HG02840 (cell line): ENCODE data around the gene PDE11A.

Experiments used
- ATAC-seq: cut with Tn5 transposase; IDR thresholded peaks from one replicate; pipeline ENCODE4 v1.9.1; 2021; ENCODE audit warnings: mild to moderate bottlenecking, moderate library complexity, moderate number of reproducible peaks; ENCODE audit not compliant: unreplicated experiment, low FRiP score

PDE11A gene

DNA sequence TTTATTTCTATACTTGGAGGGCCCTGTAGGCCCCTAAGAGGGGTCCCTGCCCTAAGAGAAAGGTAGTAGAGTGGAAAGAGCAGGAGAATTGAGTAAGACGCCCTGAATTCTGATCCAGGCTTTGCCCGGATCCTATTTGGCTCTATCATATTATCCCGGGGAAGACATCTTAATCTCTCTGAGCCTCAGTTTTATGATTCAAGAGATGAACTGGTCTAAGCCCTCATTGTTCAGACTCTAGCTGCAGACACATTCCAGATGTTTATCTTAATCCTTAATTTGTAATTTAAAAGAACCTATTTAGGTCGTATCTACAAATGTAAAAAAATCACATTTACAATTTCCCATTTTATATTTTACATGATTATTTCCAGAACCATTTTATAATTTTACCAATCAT lies 459.9 kb downstream of the PDE11A start:
- no peak for ATAC-seq

GRCh38 chr2:177611310-177611886 lies 461.2 kb downstream of the PDE11A start:
- no peak for ATAC-seq

- ATAC-seq = no peak
These were observed 461.8 kb downstream of the PDE11A start for GRCh38 chr2:177610813-177611212.

DNA sequence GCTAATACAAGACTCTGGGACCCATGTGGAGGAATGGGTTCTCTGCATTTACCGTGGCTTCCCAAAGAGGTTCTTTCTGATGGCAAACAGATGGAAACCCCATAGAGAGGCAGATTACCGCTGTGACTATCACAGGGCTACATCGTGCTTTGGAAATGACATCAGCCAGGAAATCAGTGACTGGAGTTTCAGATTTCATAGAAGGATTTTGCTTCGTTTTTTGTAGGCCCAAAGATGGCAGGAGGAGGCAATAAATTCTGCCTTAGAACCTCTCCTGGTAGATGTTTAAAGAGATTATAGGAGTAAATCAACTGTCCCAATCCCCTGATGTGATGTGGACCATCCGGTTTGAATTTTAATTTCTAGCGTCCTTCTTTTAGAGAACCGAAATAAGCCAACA lies 465.9 kb downstream of the PDE11A start:
- ATAC-seq = no peak

- ATAC-seq = no peak
These were observed 468.1 kb downstream of the PDE11A start for GRCh38 chr2:177604271-177605065.

DNA sequence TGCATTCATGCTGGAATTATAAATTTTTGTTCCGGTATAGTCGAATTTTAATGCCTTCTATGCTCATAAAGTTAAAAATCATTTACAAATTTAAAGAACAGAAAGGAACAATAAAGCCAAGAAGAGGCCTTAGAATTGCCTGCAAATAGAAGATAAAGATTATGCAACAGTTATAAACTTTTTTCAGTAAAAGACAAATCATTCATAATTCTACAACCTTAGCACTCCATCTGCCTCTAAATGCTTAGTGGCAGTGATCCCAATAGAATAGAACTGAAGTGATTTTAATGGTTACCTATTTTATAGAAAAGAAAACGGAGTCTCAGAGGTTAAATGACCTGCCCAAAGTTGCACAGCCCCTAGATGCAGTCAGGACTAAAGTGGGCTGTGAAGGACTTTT lies 468.8 kb downstream of the PDE11A start:
- no peak for ATAC-seq

- no peak for ATAC-seq
These were observed 469.4 kb downstream of the PDE11A start for GRCh38 chr2:177603181-177603580.

DNA sequence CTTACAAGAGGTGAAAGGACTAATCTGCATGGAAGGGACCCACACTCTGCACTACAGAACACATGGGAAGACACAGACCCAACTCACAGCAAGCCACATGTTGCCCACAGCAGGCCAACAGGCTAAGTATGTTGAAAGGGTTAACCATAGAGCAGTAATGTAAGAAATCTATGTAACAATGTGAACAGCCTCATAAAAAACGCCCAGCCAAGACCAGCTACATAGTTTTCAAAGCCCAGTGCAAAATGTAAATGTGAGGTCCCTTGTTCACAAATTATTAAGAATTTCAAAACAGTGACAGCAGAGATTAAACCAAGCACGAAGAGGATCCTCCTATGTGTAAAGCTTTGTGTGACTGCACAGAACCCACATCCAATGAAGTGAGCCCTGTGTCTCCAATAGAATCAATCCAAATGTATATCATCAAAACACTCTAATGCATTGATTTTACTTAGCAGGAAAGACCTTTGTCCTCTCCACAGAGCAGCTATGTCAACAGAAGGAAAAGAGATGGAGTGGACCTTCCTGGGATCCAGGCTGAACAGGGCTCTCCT lies 469.9 kb downstream of the PDE11A start:
- ATAC-seq = no peak

DNA sequence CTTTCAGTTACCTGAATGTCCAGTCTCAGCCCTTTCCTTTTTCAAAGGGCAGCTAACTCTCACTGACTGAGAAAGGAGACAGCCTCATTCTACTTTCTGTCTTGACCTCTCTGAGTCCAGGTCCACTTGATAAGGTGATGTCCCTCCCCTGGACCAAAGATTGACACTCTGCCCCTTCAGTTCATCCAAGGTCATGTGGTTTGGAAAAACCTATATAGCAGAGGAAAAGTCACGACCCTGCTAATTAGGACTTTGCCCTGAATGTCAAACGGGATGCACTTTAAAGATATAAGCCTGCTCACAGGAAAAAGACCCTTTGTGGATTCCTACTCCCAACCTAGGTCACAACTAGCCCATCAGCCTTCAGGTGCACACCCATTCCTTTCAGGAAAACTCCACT lies 471.7 kb downstream of the PDE11A start:
- no peak for ATAC-seq

DNA sequence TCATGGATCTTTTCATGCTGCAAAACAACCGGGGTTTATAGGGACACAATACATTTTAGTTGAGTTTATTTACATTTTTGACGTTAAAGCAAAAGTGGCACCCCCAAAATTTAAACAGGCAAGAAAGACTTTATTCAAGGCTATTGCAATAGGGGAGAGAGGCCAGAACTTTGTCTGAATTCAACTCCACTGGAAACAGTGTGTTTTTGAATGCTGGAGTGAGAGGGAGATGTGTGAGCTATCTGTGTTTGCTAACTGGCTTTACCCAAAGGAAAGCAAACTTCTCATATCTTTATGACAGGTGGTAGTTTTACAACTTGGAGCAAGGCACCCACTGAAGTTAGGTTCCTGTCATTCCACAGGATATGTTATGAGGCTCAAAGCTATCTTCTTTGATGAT lies 472.6 kb downstream of the PDE11A start:
- no peak for ATAC-seq

DNA sequence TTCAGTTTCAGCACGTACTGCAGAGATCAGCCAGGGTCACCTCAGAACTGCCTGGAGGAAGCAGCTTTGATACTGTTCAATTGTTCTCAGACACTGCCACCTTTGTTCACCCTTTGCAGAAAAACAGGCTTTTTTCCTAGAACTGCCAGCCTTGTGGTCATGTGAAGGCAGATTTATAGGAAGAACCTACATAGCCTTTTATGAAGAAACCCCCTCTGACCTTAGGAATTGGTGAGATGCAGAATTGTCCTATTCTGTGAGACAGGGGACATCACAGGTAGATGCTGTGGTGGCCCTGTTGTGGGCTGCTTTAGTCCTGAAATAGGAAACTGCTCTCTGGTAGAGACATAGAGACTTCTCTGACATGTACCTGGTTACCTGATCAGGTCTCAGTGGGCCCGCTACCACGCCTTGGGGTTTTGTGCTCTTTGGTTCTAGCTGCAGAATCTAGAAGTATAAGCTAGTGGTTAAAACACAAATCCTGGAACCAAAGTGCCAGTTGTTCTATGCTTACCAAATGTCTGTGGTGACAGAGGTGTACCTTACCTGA lies 473.4 kb downstream of the PDE11A start:
- no peak for ATAC-seq

GRCh38 chr2:177598326-177599138 lies 474.0 kb downstream of the PDE11A start:
- ATAC-seq = no peak

GRCh38 chr2:177597759-177598158 lies 474.8 kb downstream of the PDE11A start:
- no peak for ATAC-seq

GRCh38 chr2:177596866-177597265 lies 475.7 kb downstream of the PDE11A start:
- no peak for ATAC-seq

DNA sequence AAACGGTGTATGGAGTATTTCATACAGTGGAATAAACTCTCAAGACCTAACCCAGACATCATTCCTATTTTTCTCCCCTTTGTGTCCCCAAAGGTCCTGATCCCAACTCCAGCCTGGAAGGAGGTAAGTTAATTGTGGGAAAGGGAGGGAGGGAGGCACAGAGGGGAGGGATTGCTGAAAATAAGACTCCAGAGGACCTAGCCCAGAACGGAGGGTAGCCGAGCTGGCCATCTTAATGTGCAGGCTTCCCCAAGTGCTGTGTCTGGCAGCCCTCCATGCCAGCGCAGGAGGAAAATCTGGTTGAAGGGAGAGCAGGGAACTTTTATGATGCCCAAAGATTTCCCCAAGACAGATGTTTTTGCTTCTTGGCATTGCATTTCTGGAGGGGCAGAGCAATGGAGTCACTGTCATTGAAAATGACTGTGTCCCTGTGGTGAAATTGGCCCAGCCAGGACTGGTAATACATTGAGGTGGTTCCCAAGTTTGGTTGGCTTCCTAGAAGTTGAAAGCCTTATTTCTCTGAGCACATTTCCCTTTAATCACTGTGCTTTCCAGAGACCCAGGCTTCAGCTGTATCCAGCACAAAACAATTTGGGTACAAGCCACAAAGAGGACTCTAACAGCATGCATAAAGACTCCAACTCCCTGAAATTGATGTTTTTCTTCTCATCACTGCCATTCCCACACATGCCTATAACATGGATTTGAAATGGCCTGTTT lies 477.3 kb downstream of the PDE11A start:
- ATAC-seq = no peak

DNA sequence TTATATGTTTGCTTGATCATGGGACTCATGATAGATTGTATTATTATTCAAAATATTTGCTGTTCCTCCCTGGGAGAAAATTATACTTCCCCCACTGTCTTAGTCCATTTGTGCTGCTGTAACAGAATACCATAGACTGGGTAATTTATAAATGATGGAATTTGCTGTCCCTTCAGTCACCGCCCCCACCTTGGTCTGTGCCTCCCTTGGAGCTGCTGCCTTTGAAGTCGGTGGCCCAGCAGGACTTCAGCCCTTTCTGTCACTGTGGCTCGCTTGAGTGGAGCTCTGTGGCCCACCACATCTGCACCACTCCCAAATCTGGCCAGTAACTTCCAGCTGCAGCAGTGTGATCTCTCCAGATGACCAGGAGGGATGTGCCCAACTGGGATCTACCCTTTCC lies 479.2 kb downstream of the PDE11A start:
- no peak for ATAC-seq

DNA sequence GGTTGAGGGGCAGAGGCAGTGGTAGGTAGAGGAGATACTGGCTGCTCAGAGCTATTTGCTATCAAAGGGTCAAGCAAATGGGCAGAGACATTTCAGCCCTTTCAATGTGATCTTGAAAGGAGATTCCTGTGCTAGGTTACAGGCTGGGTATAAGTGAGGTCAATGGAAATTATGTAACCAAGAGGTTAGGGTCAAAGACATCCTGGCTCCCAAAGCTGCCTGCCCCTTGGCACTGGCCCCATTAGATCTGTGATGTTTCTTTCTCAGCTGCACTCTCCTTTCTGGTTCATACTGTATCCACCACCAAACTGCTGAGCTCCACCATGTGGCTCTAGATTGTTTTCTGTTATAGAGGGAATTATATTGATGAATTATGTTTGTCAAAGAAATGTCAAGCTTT lies 479.6 kb downstream of the PDE11A start:
- ATAC-seq = no peak

GRCh38 chr2:177592397-177592796 lies 480.2 kb downstream of the PDE11A start:
- ATAC-seq = no peak

DNA sequence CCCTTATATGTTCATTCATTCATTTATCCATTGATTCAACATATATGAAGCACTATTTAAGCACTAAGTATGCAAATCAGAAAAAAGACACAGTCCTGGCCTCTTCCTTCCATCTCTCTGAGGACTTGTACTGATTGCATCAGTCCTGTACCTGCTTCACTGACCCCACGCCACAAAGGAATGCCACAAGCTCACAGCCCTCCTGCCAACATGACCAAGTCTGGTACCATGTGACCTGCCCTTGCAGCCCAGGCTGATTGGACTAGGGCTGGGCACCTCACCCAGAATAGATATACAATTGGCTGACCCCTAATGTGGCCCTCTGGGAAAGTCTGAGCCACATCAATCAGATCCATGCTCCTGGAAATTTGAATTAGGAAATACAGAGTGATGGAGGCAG lies 483.4 kb downstream of the PDE11A start:
- no peak for ATAC-seq

GRCh38 chr2:177588671-177589070 lies 483.9 kb downstream of the PDE11A start:
- no peak for ATAC-seq
